Right lung (tissue), 5 donors: ENCODE data around the gene KCND2. TPM values are rescaled to one million over a fixed set of nuclear protein-coding genes. Genes with fewer than 3 reads are reported as not detected.
"Not testable (repeated sequence)": the region's sequence is repeated elsewhere in the genome, so short reads cannot be mapped to it uniquely, and the experiment has no call there.

Experiments
- DNase-seq, 2 donors: peaks; one replicate each; pipeline ENCODE4 v3.0.0-alpha.2; 2013
- polyA plus RNA-seq, 5 donors: library from polyadenylated mRNA; unstranded; fragments of 120-200 nt; gene quantifications; one replicate each; pipeline versions ENCODE4 v1.2.1 to v1.2.3, GENCODE V29; 2013; ENCODE audit warnings: inconsistent platforms in 1 of 5, low replicate concordance in 1 of 5; ENCODE audit not compliant: insufficient read length in 5 of 5, insufficient read depth in 1 of 5

The KCND2 gene
- polyA plus RNA-seq, 5 donors: 0.38 to 1.3 (median 0.65) TPM

- no peak for DNase-seq
Measured at GRCh38 chr7:120486164-120486563, 213.2 kb downstream of the KCND2 start.

GRCh38 chr7:120502132-120502531 is 229.2 kb downstream of the KCND2 start:
- DNase-seq: no peak

- no peak for DNase-seq
Measured at GRCh38 chr7:120502825-120503224, 229.8 kb downstream of the KCND2 start.

GRCh38 chr7:120504386-120504785 is 231.4 kb downstream of the KCND2 start:
- DNase-seq: no peak

GRCh38 chr7:120505770-120506169 is 232.8 kb downstream of the KCND2 start:
- no peak for DNase-seq

- DNase-seq: no peak
Measured at GRCh38 chr7:120512701-120513100, 239.7 kb downstream of the KCND2 start.

- DNase-seq: no peak
Measured at GRCh38 chr7:120519224-120519623, 246.2 kb downstream of the KCND2 start.

GRCh38 chr7:120521761-120522737 is 249.1 kb downstream of the KCND2 start:
- DNase-seq: no peak

- no peak for DNase-seq
Measured at GRCh38 chr7:120523985-120524384, 251.0 kb downstream of the KCND2 start.

GRCh38 chr7:120526902-120527509 is 254.0 kb downstream of the KCND2 start:
- DNase-seq: no peak

- no peak for DNase-seq
Measured at GRCh38 chr7:120529736-120530135, 256.8 kb downstream of the KCND2 start.

- DNase-seq: no peak
Measured at GRCh38 chr7:120538335-120538734, 265.4 kb downstream of the KCND2 start.

GRCh38 chr7:120539321-120539720 is 266.3 kb downstream of the KCND2 start:
- no peak for DNase-seq

- DNase-seq: no peak
Measured at GRCh38 chr7:120547605-120548004, 274.6 kb downstream of the KCND2 start.

- no peak for DNase-seq
Measured at GRCh38 chr7:120550494-120551048, 277.6 kb downstream of the KCND2 start.

- DNase-seq: no peak
Measured at GRCh38 chr7:120553491-120553890, 280.5 kb downstream of the KCND2 start.

- peak; percentile 19 to 24 for DNase-seq
Measured at GRCh38 chr7:120554960-120555571, 282.1 kb downstream of the KCND2 start.

- no peak for DNase-seq
Measured at GRCh38 chr7:120564145-120564544, 291.2 kb downstream of the KCND2 start.

GRCh38 chr7:120567204-120567603 is 294.2 kb downstream of the KCND2 start:
- no peak for DNase-seq

GRCh38 chr7:120578657-120579056 is 305.7 kb downstream of the KCND2 start:
- not testable (repeated sequence) for DNase-seq

GRCh38 chr7:120582916-120583315 is 309.9 kb downstream of the KCND2 start:
- DNase-seq: no peak

- no peak for DNase-seq
Measured at GRCh38 chr7:120583899-120584586, 311.1 kb downstream of the KCND2 start.
